Breast epithelium (tissue), 4 donors: ENCODE results near the gene GLYATL1B. TPM values are rescaled to one million over a fixed set of nuclear protein-coding genes. Genes with fewer than 3 reads are reported as not detected.
"Not testable (repeated sequence)": the region's sequence is repeated elsewhere in the genome, so short reads cannot be mapped to it uniquely, and the experiment has no call there.

Source experiments
- DNase-seq, 2 donors: peaks; one replicate each; pipeline ENCODE4 v3.0.0-alpha.2; 2019; ENCODE audit warnings: low spot score in 2 of 2
- H3K27ac ChIP-seq, 2 donors: fragments of 200-600 bp; sonication (generic) in 1 of 2; one replicate each; pipeline ENCODE4 v1.5.1; 2016 to 2019; ENCODE audit warnings: mild to moderate bottlenecking in 1 of 2
- H3K27me3 ChIP-seq, 2 donors: fragments of 200-600 bp; sonication (generic) in 1 of 2; one replicate each; pipeline versions ENCODE4 v1.5.1 to v1.6.0; 2017 to 2019; ENCODE audit warnings: control low read depth in 1 of 2, mild to moderate bottlenecking in 1 of 2
- H3K36me3 ChIP-seq: fragments of 200-600 bp; one replicate; pipeline ENCODE4 v1.5.1; 2019
- H3K4me1 ChIP-seq, 2 donors: fragments of 200-600 bp; sonication (generic); one replicate each; pipeline ENCODE4 v1.5.1; 2016 to 2019; ENCODE audit warnings: control low read depth in 1 of 2
- H3K4me3 ChIP-seq, 3 donors: fragments of 200-600 bp; sonication (generic); 1 replicate in 2 of 3; 2 replicates in 1 of 3; pipeline ENCODE4 v1.5.1; 2016 to 2019; ENCODE audit warnings: mild to moderate bottlenecking in 3 of 3, moderate library complexity in 2 of 3
- H3K9me3 ChIP-seq, 2 donors: fragments of 200-600 bp; sonication (generic) in 1 of 2; one replicate each; pipeline ENCODE4 v1.5.1; 2016 to 2019; ENCODE audit warnings: control low read depth in 1 of 2
- CTCF ChIP-seq, 3 donors: fragments of 450-650 bp; IDR thresholded peaks; one replicate each; pipeline ENCODE4 v1.5.1; 2016 to 2017; ENCODE audit warnings: antibody characterized with exemption in 3 of 3, mild to moderate bottlenecking in 3 of 3, moderate library complexity in 3 of 3
- POLR2A ChIP-seq: fragments of 450-650 bp; IDR thresholded peaks from one replicate; pipeline ENCODE4 v1.6.1; 2016; ENCODE audit warnings: antibody characterized with exemption, mild to moderate bottlenecking, moderate library complexity
- POLR2AphosphoS5 ChIP-seq, 3 donors: sonication (generic); formaldehyde crosslinking; IDR thresholded peaks; one replicate each; pipeline ENCODE4 v1.6.1; 2017; ENCODE audit warnings: antibody characterized with exemption in 3 of 3
- intact Hi-C: fragments of 100-400 bp; cut with DNase I; formaldehyde crosslinking; loops from one replicate; pipeline ENCODE4 v1.15.1; 2023; ENCODE audit warnings: low total_unique reads
- total RNA-seq, 3 donors: library from RNA; depleted of rRNA; stranded (reverse); fragments of >200 nt; gene quantifications; one replicate each; pipeline ENCODE4 v1.1.0, GENCODE V29; 2016

The GLYATL1B gene
- total RNA-seq, 3 donors from 2014 or later = not detected

DNA sequence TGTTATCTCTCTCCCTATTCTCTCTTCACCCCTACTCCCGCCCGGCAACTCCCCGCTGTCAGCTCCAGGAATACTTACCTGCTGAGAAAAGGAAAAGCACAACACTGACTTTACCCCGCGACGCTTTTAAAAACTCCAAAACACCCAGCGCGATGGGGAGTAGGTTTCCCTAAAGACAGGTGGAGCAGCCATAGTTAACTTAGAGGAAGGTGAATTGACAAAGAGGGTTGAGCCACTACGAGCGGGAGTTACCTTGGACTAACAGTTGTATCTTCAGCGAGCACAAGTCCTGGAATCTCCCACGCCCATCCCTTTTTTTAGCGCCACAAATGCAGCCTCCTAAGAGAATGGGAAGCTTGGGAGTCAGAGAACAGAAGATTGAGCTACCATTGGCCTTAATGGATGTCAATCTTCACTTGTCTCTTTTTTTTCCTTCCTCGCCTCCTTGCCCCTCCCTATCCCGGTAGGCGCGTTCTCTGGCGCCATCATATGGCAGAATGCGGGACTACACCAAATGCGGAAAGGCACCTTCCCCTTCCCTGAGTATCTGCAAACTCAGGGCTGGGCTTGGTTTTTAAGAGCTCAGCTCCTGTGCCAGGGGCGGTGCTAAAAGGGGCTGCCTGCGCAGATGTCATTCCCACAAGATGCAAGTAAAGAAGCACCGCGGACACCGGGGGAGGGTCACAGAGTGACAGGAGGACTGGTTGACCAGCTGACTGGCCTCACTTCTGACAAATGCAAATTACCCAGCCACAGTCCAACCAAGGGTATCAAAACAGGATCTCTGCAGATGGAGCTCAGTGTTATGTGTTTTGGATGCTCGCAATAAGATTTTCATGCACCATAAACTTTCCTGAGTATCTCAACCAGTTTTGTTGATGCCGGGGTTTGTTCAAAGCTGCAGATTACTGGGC, 27.7 kb upstream of the GLYATL1B start:
- peak overlapping the region in 2 of 3 donors; percentile 48 to 65 for H3K4me3 ChIP-seq
- intact Hi-C loops = not testable (repeated sequence)

GRCh38 chr11:59060096-59060495, 26.0 kb upstream of the GLYATL1B start:
- intact Hi-C loops, H3K9me3 ChIP-seq, H3K4me3 ChIP-seq, DNase-seq, H3K27ac ChIP-seq, H3K36me3 ChIP-seq, H3K4me1 ChIP-seq: not testable (repeated sequence)
- H3K27me3 ChIP-seq = peaks cover 0 to 21% of the 10 kb centered on the region in 2 donors

More for the DNA sequence above, 27.7 kb upstream of the GLYATL1B start:
- peak; percentile 55 to 92 (median 78) for TF ChIP-seq CTCF (IDR thresholded peaks at IDR 0.05)
- TF ChIP-seq POLR2AphosphoS5 (IDR thresholded peaks at IDR 0.05) = peak in 1 of 3 donors; percentile 69
- not testable (repeated sequence) for H3K9me3 ChIP-seq, H3K36me3 ChIP-seq, H3K4me1 ChIP-seq
- peak; percentile 77 to 89 for DNase-seq
- H3K27me3 ChIP-seq = peaks cover 0 to 15% of the 10 kb centered on the region in 2 donors
- H3K27ac ChIP-seq = peak overlapping the region in 1 of 2 donors; percentile 32

DNA sequence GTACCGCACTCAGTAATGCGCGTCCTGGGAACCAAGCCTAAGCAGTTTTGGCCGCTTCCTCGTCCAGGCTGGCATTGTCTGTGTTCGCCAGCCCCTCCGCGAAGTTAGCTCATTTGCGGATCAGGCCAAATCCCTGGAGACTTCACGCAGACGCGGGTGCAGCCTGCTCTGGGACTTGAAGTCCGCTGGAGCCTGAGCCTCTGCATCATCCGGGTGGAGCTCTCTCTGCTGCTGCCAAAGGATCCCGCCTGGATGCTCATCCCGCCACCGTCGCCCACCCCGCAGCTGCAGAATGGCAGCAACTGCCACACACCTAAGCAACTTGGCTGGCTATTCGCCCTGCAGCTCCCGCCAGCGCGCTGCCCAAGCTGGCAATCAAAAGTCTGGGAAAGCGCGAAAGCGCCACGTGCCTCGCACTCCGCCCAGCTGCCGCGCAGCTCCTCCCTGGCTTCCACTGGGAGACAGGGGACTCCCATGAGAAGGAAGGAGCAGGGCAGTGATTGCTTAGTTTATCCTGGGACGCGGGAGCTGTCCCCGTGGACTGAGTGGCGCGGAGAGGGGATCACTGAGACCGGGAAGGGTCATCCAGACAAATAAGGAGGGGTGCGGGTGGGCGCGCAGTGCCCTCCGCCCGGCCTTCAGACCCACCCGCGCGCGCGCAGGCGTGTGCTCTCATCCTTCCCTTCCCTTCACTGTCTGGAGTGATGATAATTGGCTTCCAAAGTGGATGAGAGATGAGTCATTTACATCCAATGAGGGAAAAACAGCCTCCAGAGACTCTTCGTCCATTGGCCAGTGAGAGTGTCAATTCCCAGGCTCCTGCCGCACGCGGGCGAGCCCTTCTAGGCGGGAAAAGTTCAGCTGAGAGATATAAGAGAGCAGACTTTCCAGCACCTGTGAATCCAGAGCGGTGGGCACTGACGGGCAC, 23.2 kb upstream of the GLYATL1B start:
- Histone ChIP-seq H3K4me1 (no peaks in the 10 kb centered on the region), H3K36me3 (no peaks in the 10 kb centered on the region), H3K27me3 (peaks cover 0 to 21% of the 10 kb centered on the region in 2 donors), H3K9me3 (no peaks in the 10 kb centered on the region), H3K4me3 (no peak overlapping the region), H3K27ac (no peak overlapping the region)
- intact Hi-C loops = no loop called here
- no peak for DNase-seq
- TF ChIP-seq POLR2AphosphoS5 (IDR thresholded peaks at IDR 0.05) (no peak), POLR2A (no peak)

- H3K27ac ChIP-seq, DNase-seq, intact Hi-C loops, H3K4me1 ChIP-seq, H3K36me3 ChIP-seq, H3K9me3 ChIP-seq, H3K4me3 ChIP-seq: not testable (repeated sequence)
- peaks cover 0 to 21% of the 10 kb centered on the region in 2 donors for H3K27me3 ChIP-seq
These were observed 21.9 kb upstream of the GLYATL1B start for GRCh38 chr11:59063996-59064727.

GRCh38 chr11:59069087-59069486, 17.0 kb upstream of the GLYATL1B start:
- Histone ChIP-seq H3K9me3 (no peaks in the 10 kb centered on the region), H3K4me1 (no peaks in the 10 kb centered on the region), H3K36me3 (no peaks in the 10 kb centered on the region), H3K4me3 (no peak overlapping the region), H3K27ac (no peak overlapping the region), H3K27me3 (no peaks in the 10 kb centered on the region)
- no peak for TF ChIP-seq POLR2A
- TF ChIP-seq POLR2AphosphoS5 (IDR thresholded peaks at IDR 0.05) = no peak
- TF ChIP-seq CTCF (IDR thresholded peaks at IDR 0.05) = no peak
- intact Hi-C loops = no loop called here
- DNase-seq = no peak

DNA sequence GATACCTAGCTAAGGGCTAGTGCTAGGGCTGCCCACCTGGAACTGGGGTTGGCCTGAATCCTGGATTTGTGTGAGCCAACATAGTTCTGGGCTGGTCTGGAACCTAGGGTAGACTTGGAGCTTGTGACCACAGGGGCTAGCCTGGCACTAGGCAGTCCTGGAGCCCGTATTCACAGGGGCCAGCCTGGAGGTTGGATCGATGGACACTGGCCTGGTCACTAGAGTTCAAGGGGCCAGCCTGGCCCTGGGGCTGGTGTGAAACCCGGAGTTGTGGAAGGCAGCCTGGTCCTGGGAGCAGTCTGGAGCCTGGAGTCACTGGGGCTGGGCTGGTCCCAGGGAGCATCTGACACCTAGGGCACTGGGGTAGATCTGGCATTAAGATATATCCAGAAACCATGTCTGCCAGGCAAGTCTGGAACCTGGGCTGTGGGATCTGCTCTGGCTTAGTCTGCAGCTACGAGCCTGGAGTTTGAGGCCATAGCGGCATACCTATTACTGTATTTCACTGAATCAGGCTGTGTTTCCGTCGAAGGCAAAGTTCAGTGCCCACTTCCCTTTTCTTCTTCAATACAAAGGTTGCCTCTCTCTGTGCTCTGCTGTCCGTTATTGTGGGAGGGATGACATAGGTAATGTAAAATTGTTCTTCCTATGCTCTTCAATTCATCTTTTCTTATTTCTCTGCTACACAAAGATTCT, 9.1 kb upstream of the GLYATL1B start:
- DNase-seq = no peak
- intact Hi-C loops = no loop called here
- Histone ChIP-seq H3K27ac (no peak overlapping the region), H3K27me3 (no peaks in the 10 kb centered on the region), H3K9me3 (no peaks in the 10 kb centered on the region), H3K4me1 (no peaks in the 10 kb centered on the region), H3K4me3 (no peak overlapping the region), H3K36me3 (no peaks in the 10 kb centered on the region)
- TF ChIP-seq POLR2A = no peak
- no peak for TF ChIP-seq POLR2AphosphoS5 (IDR thresholded peaks at IDR 0.05)
- no peak for TF ChIP-seq CTCF (IDR thresholded peaks at IDR 0.05)
